CD14-positive monocyte (primary cell): ENCODE results near the gene CACNA1C. TPM values are rescaled to one million over a fixed set of nuclear protein-coding genes. Genes with fewer than 3 reads are reported as not detected.

Experiments used
- DNase-seq, 3 donors: peaks; one replicate each; pipeline ENCODE4 v3.0.0-alpha.2; 2011 to 2022
- H2AFZ ChIP-seq: 2 replicates; pipeline ENCODE4 v1.6.0; 2012; ENCODE audit warnings: mild to moderate bottlenecking, low read depth, low read length, inconsistent platforms; ENCODE audit not compliant: insufficient read depth, poor library complexity, severe bottlenecking
- H3K27ac ChIP-seq, 2 donors: 1 replicate in 1 of 2; 2 replicates in 1 of 2; pipeline ENCODE4 v1.5.1; 2012 to 2013; ENCODE audit warnings: low read length in 2 of 2, control low read depth in 1 of 2, inconsistent platforms in 1 of 2, low read depth in 1 of 2, mild to moderate bottlenecking in 1 of 2
- H3K27me3 ChIP-seq, 2 donors: one replicate each; pipeline versions ENCODE4 v1.6.0 to v1.6.1; 2011 to 2013; ENCODE audit warnings: low read length in 2 of 2; ENCODE audit not compliant: control insufficient read depth in 2 of 2, insufficient read depth in 2 of 2
- H3K36me3 ChIP-seq, 2 donors: replicated peaks in 1 of 2; 1 replicate in 1 of 2; 2 replicates in 1 of 2; pipeline versions ENCODE4 v1.5.1 to v1.6.1; 2012 to 2013; ENCODE audit warnings: low read length in 2 of 2, control low read depth in 1 of 2, inconsistent platforms in 1 of 2, mild to moderate bottlenecking in 1 of 2; ENCODE audit not compliant: insufficient read depth in 2 of 2, control insufficient read depth in 1 of 2
- H3K4me1 ChIP-seq, 2 donors: 1 replicate in 1 of 2; 2 replicates in 1 of 2; pipeline versions ENCODE4 v1.5.1 to v1.6.1; 2012 to 2013; ENCODE audit warnings: low read length in 2 of 2, control low read depth in 1 of 2, inconsistent platforms in 1 of 2, mild to moderate bottlenecking in 1 of 2, moderate library complexity in 1 of 2; ENCODE audit not compliant: insufficient read depth in 2 of 2, control insufficient read depth in 1 of 2
- H3K4me2 ChIP-seq: replicated peaks from 2 replicates; pipeline ENCODE3; 2012; ENCODE audit warnings: low read length, moderate library complexity, mild to moderate bottlenecking; ENCODE audit not compliant: poor library complexity, severe bottlenecking; ENCODE audit errors: extremely low read depth
- H3K4me3 ChIP-seq, 3 experiments: fragments of 200-600 bp in 1 of 3; sonication (generic) in 1 of 3; replicated peaks in 1 of 3; 1 replicate in 2 of 3; 2 replicates in 1 of 3; pipeline ENCODE4 v1.5.1; 2011 to 2013; ENCODE audit warnings: low read length in 3 of 3, mild to moderate bottlenecking in 3 of 3, control low read depth in 2 of 3, low read depth in 2 of 3, inconsistent platforms in 1 of 3, moderate library complexity in 1 of 3
- H3K79me2 ChIP-seq: 2 replicates; pipeline ENCODE4 v1.6.0; 2012; ENCODE audit warnings: mild to moderate bottlenecking, control low read depth, inconsistent platforms, low read length, moderate library complexity; ENCODE audit not compliant: insufficient read depth
- H3K9ac ChIP-seq: 2 replicates; pipeline ENCODE4 v1.6.0; 2017; ENCODE audit warnings: low read length, mild to moderate bottlenecking; ENCODE audit not compliant: insufficient read depth, poor library complexity, severe bottlenecking
- H3K9me3 ChIP-seq, 2 donors: replicated peaks in 1 of 2; 1 replicate in 1 of 2; 2 replicates in 1 of 2; pipeline versions ENCODE4 v1.5.1 to v1.6.1; 2012 to 2013; ENCODE audit warnings: low read length in 2 of 2, control low read depth in 1 of 2; ENCODE audit not compliant: control insufficient read depth in 1 of 2, insufficient read depth in 1 of 2
- H4K20me1 ChIP-seq: 2 replicates; pipeline ENCODE4 v1.6.0; 2012; ENCODE audit warnings: mild to moderate bottlenecking, low read length, control low read depth, moderate library complexity; ENCODE audit not compliant: insufficient read depth
- H3K27ac Mint-ChIP-seq, 7 donors: one replicate each; pipeline ENCODE4 v1.8.0; 2020; ENCODE audit warnings: mild to moderate bottlenecking in 7 of 7, mixed read lengths in 7 of 7, moderate library complexity in 6 of 7, inconsistent platforms in 2 of 7
- H3K27me3 Mint-ChIP-seq, 3 donors: one replicate each; pipeline ENCODE4 v1.8.0; 2021 to 2022; ENCODE audit warnings: low read depth in 3 of 3, mild to moderate bottlenecking in 3 of 3, mixed read lengths in 3 of 3, moderate library complexity in 3 of 3, inconsistent platforms in 1 of 3
- H3K36me3 Mint-ChIP-seq, 2 donors: one replicate each; pipeline ENCODE4 v1.8.0; 2020; ENCODE audit warnings: mixed read lengths in 2 of 2, inconsistent platforms in 1 of 2, mild to moderate bottlenecking in 1 of 2
- H3K4me1 Mint-ChIP-seq: one replicate; pipeline ENCODE4 v1.8.0; 2020; ENCODE audit warnings: mild to moderate bottlenecking, mixed read lengths
- H3K4me3 Mint-ChIP-seq, 2 donors: one replicate each; pipeline ENCODE4 v1.8.0; 2020; ENCODE audit warnings: mild to moderate bottlenecking in 2 of 2, mixed read lengths in 2 of 2, moderate library complexity in 1 of 2
- H3K9me3 Mint-ChIP-seq, 7 donors: one replicate each; pipeline ENCODE4 v1.8.0; 2020 to 2022; ENCODE audit warnings: mixed read lengths in 7 of 7, mild to moderate bottlenecking in 6 of 7, moderate library complexity in 6 of 7, inconsistent platforms in 2 of 7
- CTCF ChIP-seq: fragments of 200-600 bp; IDR thresholded peaks from one replicate; pipeline ENCODE4 v1.8.0; 2022; ENCODE audit warnings: antibody characterized with exemption, mild to moderate bottlenecking
- WGBS: methylation state at CpG from one replicate; pipeline ENCODE4 v1.1.5; 2013; ENCODE audit warnings: missing lambda C conversion rate; ENCODE audit not compliant: insufficient coverage; 5-methylcytosine and 5-hydroxymethylcytosine counted together
- intact Hi-C, 2 donors: fragments of 100-400 bp; cut with micrococcal nuclease; formaldehyde crosslinking; loops; one replicate each; pipeline versions ENCODE4 v1.15.0 to v1.15.1; 2023
- polyA plus RNA-seq, 3 donors: library from polyadenylated mRNA; depleted of rRNA in 1 of 3; unstranded in 2 of 3; stranded (reverse) in 1 of 3; fragments of 300-500 nt in 2 of 3; fragments of >200 nt in 1 of 3; fragmentation: Illumina TruSeq in 2 of 3; gene quantifications; 1 replicate in 2 of 3; 2 replicates in 1 of 3; pipeline ENCODE4 v1.2.3, GENCODE V29; 2012 to 2021

The CACNA1C gene
- polyA plus RNA-seq, 3 donors: not detected

- no peaks in the 10 kb centered on the region for H3K4me1 Mint-ChIP-seq
- Histone ChIP-seq H3K27ac (no peak overlapping the region), H3K4me2 (no peak overlapping the region), H3K79me2 (no peaks in the 10 kb centered on the region), H3K36me3 (no peaks in the 10 kb centered on the region), H3K9ac (no peak overlapping the region), H3K27me3 (no peaks in the 10 kb centered on the region), H4K20me1 (no peaks in the 10 kb centered on the region), H3K4me3 (no peak overlapping the region), H3K9me3 (no peaks in the 10 kb centered on the region), H3K4me1 (no peaks in the 10 kb centered on the region), H2AFZ (no peak overlapping the region)
- peaks cover 1 to 3% (median 1%) of the 10 kb centered on the region in 3 donors for H3K27me3 Mint-ChIP-seq
- no peak for TF ChIP-seq CTCF
- H3K9me3 Mint-ChIP-seq: peaks cover 2 to 6% (median 5%) of the 10 kb centered on the region in 7 donors
- no peak overlapping the region for H3K27ac Mint-ChIP-seq
- H3K36me3 Mint-ChIP-seq: no peaks in the 10 kb centered on the region
- 100% methylated on average over 5 of the region's 6 CpGs for WGBS
- intact Hi-C loops: loop anchor here in 1 of 2 donors (10.0 kb wide), 1 partner anchor 108 kb away; no protein-coding TSS in a partner anchor
- DNase-seq: no peak
- no peak overlapping the region for H3K4me3 Mint-ChIP-seq
These were observed 223.7 kb downstream of the CACNA1C start for GRCh38 chr12:2276288-2277033.

- Histone ChIP-seq H2AFZ (no peak overlapping the region), H3K4me1 (peaks cover 4 to 5% of the 10 kb centered on the region in 2 donors), H3K27ac (no peak overlapping the region), H4K20me1 (no peaks in the 10 kb centered on the region), H3K9ac (no peak overlapping the region), H3K79me2 (no peaks in the 10 kb centered on the region), H3K9me3 (no peaks in the 10 kb centered on the region), H3K36me3 (no peaks in the 10 kb centered on the region), H3K4me2 (no peak overlapping the region), H3K4me3 (no peak overlapping the region), H3K27me3 (no peaks in the 10 kb centered on the region)
- H3K9me3 Mint-ChIP-seq: peaks cover 2 to 7% (median 5%) of the 10 kb centered on the region in 7 donors
- H3K27ac Mint-ChIP-seq: peak overlapping the region in 1 of 7 donors; percentile 15
- H3K27me3 Mint-ChIP-seq: peaks cover 1 to 3% (median 1%) of the 10 kb centered on the region in 3 donors
- peaks cover 3% of the 10 kb centered on the region for H3K4me1 Mint-ChIP-seq
- intact Hi-C loops: loop anchor here in 1 of 2 donors (10.0 kb wide), 1 partner anchor 107 kb away; no protein-coding TSS in a partner anchor
- no peaks in the 10 kb centered on the region for H3K36me3 Mint-ChIP-seq
- TF ChIP-seq CTCF: no peak
- DNase-seq: no peak
- 97% methylated on average over 5 of the region's 6 CpGs for WGBS
- H3K4me3 Mint-ChIP-seq: no peak overlapping the region
These were observed 224.8 kb downstream of the CACNA1C start for GRCh38 chr12:2277492-2278155.
